HEK293 (cell line): ENCODE measurements around the gene ZFP92.

Experiments used
- CTCF ChIA-PET: fragments of 350-600 bp; formaldehyde crosslinking; extraction: SDS; loops from one replicate; lab custom pipeline; 2021; ENCODE audit warnings: antibody characterized with exemption; lab: Yijun Ruan, JAX
- POLR2A ChIA-PET: fragments of 300-600 bp; formaldehyde crosslinking; extraction: SDS; loops from one replicate; lab custom pipeline; 2020; ENCODE audit warnings: antibody characterized with exemption, inconsistent platforms; lab: Yijun Ruan, JAX
- H3K27ac ChIP-seq: fragments of 200-500 bp; sonication (Bioruptor generic); 2 replicates; pipeline ENCODE4 v1.5.1; 2014; ENCODE audit warnings: low read depth, low read length, control low read depth, inconsistent platforms; ENCODE audit errors: extremely low read depth
- H3K36me3 ChIP-seq, 2 experiments: fragments of 200-500 bp in 1 of 2; sonication (Bioruptor generic) in 1 of 2; 1 replicate in 1 of 2; 2 replicates in 1 of 2; pipeline ENCODE4 v1.5.1; 2014 to 2017; ENCODE audit warnings: inconsistent platforms in 2 of 2, low read length in 2 of 2; ENCODE audit not compliant: control insufficient read depth in 2 of 2, insufficient read depth in 1 of 2
- H3K4me1 ChIP-seq: fragments of 200-500 bp; sonication (Bioruptor generic); 2 replicates; pipeline ENCODE4 v1.5.1; 2014; ENCODE audit warnings: mild to moderate bottlenecking, low read length, inconsistent platforms; ENCODE audit not compliant: control insufficient read depth, insufficient read depth
- H3K4me3 ChIP-seq: 2 replicates; pipeline ENCODE4 v1.5.1; 2011; ENCODE audit warnings: low read depth, mild to moderate bottlenecking, control low read depth, low read length, moderate library complexity
- H3K9me3 ChIP-seq: fragments of 200-500 bp; sonication (Bioruptor generic); 2 replicates; pipeline ENCODE4 v1.5.1; 2014; ENCODE audit warnings: low read depth, low read length, inconsistent platforms; ENCODE audit not compliant: control insufficient read depth, insufficient read depth
- IKZF3 ChIP-seq: fragments of 450-650 bp; IDR thresholded peaks from 2 replicates; pipeline ENCODE4 v1.5.0; 2018; ENCODE audit warnings: missing biosample characterization, mild to moderate bottlenecking, missing genetic modification characterization, moderate library complexity
- KLF9 ChIP-seq: fragments of 450-650 bp; formaldehyde crosslinking; IDR thresholded peaks from 2 replicates; pipeline ENCODE4 v1.5.1; 2016; ENCODE audit warnings: missing biosample characterization, missing genetic modification characterization, low read depth
- MZF1 ChIP-seq: fragments of 450-650 bp; formaldehyde crosslinking; IDR thresholded peaks from 2 replicates; pipeline ENCODE4 v1.5.1; 2017; ENCODE audit warnings: missing biosample characterization, missing genetic modification characterization, borderline replicate concordance
- PATZ1 ChIP-seq: fragments of 450-650 bp; formaldehyde crosslinking; IDR thresholded peaks from 2 replicates; pipeline ENCODE4 v1.5.1; 2016; ENCODE audit warnings: missing biosample characterization, missing genetic modification characterization
- SP2 ChIP-seq: fragments of 450-650 bp; formaldehyde crosslinking; IDR thresholded peaks from 2 replicates; pipeline ENCODE4 v1.5.1; 2016; ENCODE audit warnings: missing biosample characterization, missing genetic modification characterization
- TRIM28 ChIP-seq: IDR thresholded peaks from 2 replicates; pipeline ENCODE4 v1.6.1; 2011; ENCODE audit warnings: low read length, control low read depth, borderline replicate concordance
- WT1 ChIP-seq: fragments of 450-650 bp; formaldehyde crosslinking; IDR thresholded peaks from 2 replicates; pipeline ENCODE4 v1.5.1; 2016; ENCODE audit warnings: missing biosample characterization, missing genetic modification characterization
- ZNF146 ChIP-seq: fragments of 450-650 bp; formaldehyde crosslinking; IDR thresholded peaks from 2 replicates; pipeline ENCODE4 v1.5.1; 2016; ENCODE audit warnings: missing biosample characterization, missing genetic modification characterization
- ZNF324 ChIP-seq: fragments of 450-650 bp; formaldehyde crosslinking; IDR thresholded peaks from 2 replicates; pipeline ENCODE4 v1.5.1; 2016; ENCODE audit warnings: missing biosample characterization, missing genetic modification characterization
- ZNF341 ChIP-seq: fragments of 450-650 bp; formaldehyde crosslinking; IDR thresholded peaks from 2 replicates; pipeline ENCODE4; 2016; ENCODE audit warnings: low read depth, missing biosample characterization, missing genetic modification characterization
- ZNF354C ChIP-seq: fragments of 450-650 bp; formaldehyde crosslinking; IDR thresholded peaks from 2 replicates; pipeline ENCODE4 v1.5.1; 2016; ENCODE audit warnings: missing biosample characterization, missing genetic modification characterization, low read depth, borderline replicate concordance
- ZNF404 ChIP-seq: fragments of 450-650 bp; formaldehyde crosslinking; IDR thresholded peaks from 2 replicates; pipeline ENCODE4 v1.5.1; 2017; ENCODE audit warnings: missing biosample characterization, missing genetic modification characterization
- ZNF48 ChIP-seq: fragments of 450-650 bp; formaldehyde crosslinking; IDR thresholded peaks from 2 replicates; pipeline ENCODE4 v1.5.1; 2016; ENCODE audit warnings: missing biosample characterization, missing genetic modification characterization
- ZNF488 ChIP-seq: fragments of 450-650 bp; formaldehyde crosslinking; IDR thresholded peaks from 2 replicates; pipeline ENCODE4 v1.5.1; 2016; ENCODE audit warnings: missing biosample characterization, missing genetic modification characterization
- ZNF514 ChIP-seq: fragments of 450-650 bp; formaldehyde crosslinking; IDR thresholded peaks from 2 replicates; pipeline ENCODE4 v1.5.1; 2016; ENCODE audit warnings: missing biosample characterization, missing genetic modification characterization
- ZNF560 ChIP-seq: fragments of 450-650 bp; formaldehyde crosslinking; IDR thresholded peaks from 2 replicates; pipeline ENCODE4 v1.5.1; 2017; ENCODE audit warnings: missing biosample characterization, missing genetic modification characterization, borderline replicate concordance
- ZNF571 ChIP-seq: fragments of 450-650 bp; formaldehyde crosslinking; IDR thresholded peaks from 2 replicates; pipeline ENCODE4 v1.5.0; 2017; ENCODE audit warnings: missing biosample characterization, missing genetic modification characterization
- ZNF624 ChIP-seq: fragments of 450-650 bp; formaldehyde crosslinking; IDR thresholded peaks from 2 replicates; pipeline ENCODE4 v1.5.1; 2017; ENCODE audit warnings: missing biosample characterization, missing genetic modification characterization
- ZNF830 ChIP-seq: fragments of 450-650 bp; IDR thresholded peaks from 2 replicates; pipeline ENCODE4 v1.5.0; 2018; ENCODE audit warnings: missing biosample characterization, missing genetic modification characterization, low read depth, mild to moderate bottlenecking, moderate library complexity
- ZSCAN18 ChIP-seq: fragments of 450-650 bp; formaldehyde crosslinking; IDR thresholded peaks from 2 replicates; pipeline ENCODE4 v1.5.1; 2016; ENCODE audit warnings: missing biosample characterization, missing genetic modification characterization
- TF ChIP-seq, protein P1 (sequence below): fragments of 450-650 bp; formaldehyde crosslinking; IDR thresholded peaks from 2 replicates; pipeline ENCODE4 v1.5.1; 2016; ENCODE audit warnings: missing biosample characterization, missing genetic modification characterization
- TF ChIP-seq, protein P2 (sequence below): fragments of 450-650 bp; formaldehyde crosslinking; optimal IDR thresholded peaks from 2 replicates; pipeline ENCODE3; 2016; ENCODE audit warnings: missing biosample characterization, mild to moderate bottlenecking, missing genetic modification characterization
- TF ChIP-seq, protein P3 (sequence below): fragments of 450-650 bp; formaldehyde crosslinking; IDR thresholded peaks from 2 replicates; pipeline ENCODE4 v1.5.1; 2016; ENCODE audit warnings: missing biosample characterization, missing genetic modification characterization

The ZFP92 gene

DNA sequence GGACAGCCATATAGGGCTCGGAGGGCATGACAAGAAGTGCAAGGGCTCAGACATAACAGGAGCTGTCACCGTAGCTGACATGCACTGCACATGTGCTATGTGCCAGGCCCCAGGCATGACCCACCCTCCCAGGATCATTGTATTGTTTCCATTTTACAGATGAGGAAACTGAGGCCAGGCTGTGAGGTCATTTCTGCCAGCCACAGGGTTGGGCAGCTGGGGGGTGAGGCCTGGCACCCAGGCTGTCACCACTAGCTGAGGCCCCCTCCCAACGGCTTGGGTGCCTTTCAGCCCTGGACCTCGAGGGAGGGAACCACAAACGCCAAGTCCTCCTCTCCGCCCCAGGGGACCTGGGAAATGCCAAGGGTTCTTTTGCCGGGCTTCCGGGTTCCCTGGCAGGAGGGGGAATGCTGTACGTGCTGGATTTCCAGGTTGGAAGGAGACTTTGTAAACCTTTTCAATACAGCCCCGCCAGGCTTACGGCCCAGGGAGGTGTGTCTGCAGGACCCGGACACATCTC is 21.9 kb downstream of the ZFP92 start (continued):
- TF ChIP-seq, protein P1, sequence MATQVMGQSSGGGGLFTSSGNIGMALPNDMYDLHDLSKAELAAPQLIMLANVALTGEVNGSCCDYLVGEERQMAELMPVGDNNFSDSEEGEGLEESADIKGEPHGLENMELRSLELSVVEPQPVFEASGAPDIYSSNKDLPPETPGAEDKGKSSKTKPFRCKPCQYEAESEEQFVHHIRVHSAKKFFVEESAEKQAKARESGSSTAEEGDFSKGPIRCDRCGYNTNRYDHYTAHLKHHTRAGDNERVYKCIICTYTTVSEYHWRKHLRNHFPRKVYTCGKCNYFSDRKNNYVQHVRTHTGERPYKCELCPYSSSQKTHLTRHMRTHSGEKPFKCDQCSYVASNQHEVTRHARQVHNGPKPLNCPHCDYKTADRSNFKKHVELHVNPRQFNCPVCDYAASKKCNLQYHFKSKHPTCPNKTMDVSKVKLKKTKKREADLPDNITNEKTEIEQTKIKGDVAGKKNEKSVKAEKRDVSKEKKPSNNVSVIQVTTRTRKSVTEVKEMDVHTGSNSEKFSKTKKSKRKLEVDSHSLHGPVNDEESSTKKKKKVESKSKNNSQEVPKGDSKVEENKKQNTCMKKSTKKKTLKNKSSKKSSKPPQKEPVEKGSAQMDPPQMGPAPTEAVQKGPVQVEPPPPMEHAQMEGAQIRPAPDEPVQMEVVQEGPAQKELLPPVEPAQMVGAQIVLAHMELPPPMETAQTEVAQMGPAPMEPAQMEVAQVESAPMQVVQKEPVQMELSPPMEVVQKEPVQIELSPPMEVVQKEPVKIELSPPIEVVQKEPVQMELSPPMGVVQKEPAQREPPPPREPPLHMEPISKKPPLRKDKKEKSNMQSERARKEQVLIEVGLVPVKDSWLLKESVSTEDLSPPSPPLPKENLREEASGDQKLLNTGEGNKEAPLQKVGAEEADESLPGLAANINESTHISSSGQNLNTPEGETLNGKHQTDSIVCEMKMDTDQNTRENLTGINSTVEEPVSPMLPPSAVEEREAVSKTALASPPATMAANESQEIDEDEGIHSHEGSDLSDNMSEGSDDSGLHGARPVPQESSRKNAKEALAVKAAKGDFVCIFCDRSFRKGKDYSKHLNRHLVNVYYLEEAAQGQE (tag by site-specific recombination) = no peak
- TF ChIP-seq ZNF488 (tag by site-specific recombination) (no peak), WT1 (no peak), ZNF404 (no peak), ZNF324 (tag by site-specific recombination) (no peak), ZNF341 (tag by site-specific recombination) (no peak), ZNF514 (tag by site-specific recombination) (no peak)

- TF ChIP-seq IKZF3 (tag by site-specific recombination) = no peak
- no peak for TF ChIP-seq SP2 (tag by site-specific recombination)
- TF ChIP-seq MZF1 (tag by site-specific recombination) = no peak
- TF ChIP-seq ZNF354C (tag by site-specific recombination) = no peak
- no peak for TF ChIP-seq ZNF571
- no peak for TF ChIP-seq ZNF830 (tag by site-specific recombination)
- TF ChIP-seq, all 188 proteins: peak for 0
Measured at GRCh38 chrX:153433781-153434285, 22.6 kb downstream of the ZFP92 start.

DNA sequence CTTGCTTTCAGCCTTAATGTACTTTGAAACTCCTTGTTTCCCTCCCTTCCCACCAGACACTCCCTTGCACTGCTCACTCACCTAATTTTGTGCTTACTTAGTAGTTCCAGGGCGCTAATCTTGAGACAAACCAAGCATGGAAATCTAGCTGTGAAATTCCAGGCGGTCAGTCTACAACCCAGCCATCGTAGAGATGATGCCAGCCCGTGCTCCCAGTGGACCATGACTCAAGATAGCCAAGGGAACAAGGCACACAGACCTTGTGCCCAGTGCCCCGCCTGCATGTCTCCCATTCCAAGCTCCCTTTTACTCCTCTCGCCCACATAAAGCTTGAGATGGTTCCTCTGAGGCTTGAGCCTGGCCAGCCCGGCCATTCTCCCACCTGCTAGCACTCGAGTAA is 23.5 kb downstream of the ZFP92 start:
- no peak overlapping the region for H3K27ac ChIP-seq
- no peaks in the 10 kb centered on the region for H3K4me1 ChIP-seq
- POLR2A ChIA-PET = no interaction called here
- CTCF ChIA-PET = no interaction called here
- no peak overlapping the region for H3K4me3 ChIP-seq
- H3K36me3 ChIP-seq = no peaks in the 10 kb centered on the region
- H3K9me3 ChIP-seq = no peaks in the 10 kb centered on the region
- TF ChIP-seq, protein P2, sequence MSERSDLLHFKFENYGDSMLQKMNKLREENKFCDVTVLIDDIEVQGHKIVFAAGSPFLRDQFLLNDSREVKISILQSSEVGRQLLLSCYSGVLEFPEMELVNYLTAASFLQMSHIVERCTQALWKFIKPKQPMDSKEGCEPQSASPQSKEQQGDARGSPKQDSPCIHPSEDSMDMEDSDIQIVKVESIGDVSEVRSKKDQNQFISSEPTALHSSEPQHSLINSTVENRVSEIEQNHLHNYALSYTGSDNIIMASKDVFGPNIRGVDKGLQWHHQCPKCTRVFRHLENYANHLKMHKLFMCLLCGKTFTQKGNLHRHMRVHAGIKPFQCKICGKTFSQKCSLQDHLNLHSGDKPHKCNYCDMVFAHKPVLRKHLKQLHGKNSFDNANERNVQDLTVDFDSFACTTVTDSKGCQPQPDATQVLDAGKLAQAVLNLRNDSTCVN (tag by site-specific recombination) = no peak
- TF ChIP-seq TRIM28 (no peak), KLF9 (no peak), ZSCAN18 (tag by site-specific recombination) (no peak), WT1 (no peak), ZNF48 (no peak), ZNF560 (tag by site-specific recombination) (no peak), ZNF624 (no peak), ZNF146 (tag by site-specific recombination) (no peak), PATZ1 (tag by site-specific recombination) (no peak)
- TF ChIP-seq, protein P3, sequence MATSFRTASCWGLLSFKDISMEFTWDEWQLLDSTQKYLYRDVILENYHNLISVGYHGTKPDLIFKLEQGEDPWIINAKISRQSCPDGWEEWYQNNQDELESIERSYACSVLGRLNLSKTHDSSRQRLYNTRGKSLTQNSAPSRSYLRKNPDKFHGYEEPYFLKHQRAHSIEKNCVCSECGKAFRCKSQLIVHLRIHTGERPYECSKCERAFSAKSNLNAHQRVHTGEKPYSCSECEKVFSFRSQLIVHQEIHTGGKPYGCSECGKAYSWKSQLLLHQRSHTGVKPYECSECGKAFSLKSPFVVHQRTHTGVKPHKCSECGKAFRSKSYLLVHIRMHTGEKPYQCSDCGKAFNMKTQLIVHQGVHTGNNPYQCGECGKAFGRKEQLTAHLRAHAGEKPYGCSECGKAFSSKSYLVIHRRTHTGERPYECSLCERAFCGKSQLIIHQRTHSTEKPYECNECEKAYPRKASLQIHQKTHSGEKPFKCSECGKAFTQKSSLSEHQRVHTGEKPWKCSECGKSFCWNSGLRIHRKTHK (tag by site-specific recombination) = no peak

More at GRCh38 chrX:153433781-153434285, 22.6 kb downstream of the ZFP92 start:
- ChIA-PET CTCF (interaction anchor here (0.6 to 1.3 kb wide), 3 partner anchors 35 to 404 kb away, joined by 3 to 6 read pairs (median 4); partner anchors contain the start of gene HAUS7), POLR2A (no interaction called here)
- no peaks in the 10 kb centered on the region for H3K9me3 ChIP-seq
- no peaks in the 10 kb centered on the region for H3K36me3 ChIP-seq
- no peak overlapping the region for H3K27ac ChIP-seq
- no peak overlapping the region for H3K4me3 ChIP-seq
- H3K4me1 ChIP-seq = no peaks in the 10 kb centered on the region
